Measurements from ENCODE around the gene CD300LD. TPM values are rescaled to one million over a fixed set of nuclear protein-coding genes. Genes with fewer than 3 reads are reported as not detected.

CD300LD gene
- polyA plus RNA-seq, 1 of the 3 experiments (the other 2 are of a cell fraction): not detected

DNA sequence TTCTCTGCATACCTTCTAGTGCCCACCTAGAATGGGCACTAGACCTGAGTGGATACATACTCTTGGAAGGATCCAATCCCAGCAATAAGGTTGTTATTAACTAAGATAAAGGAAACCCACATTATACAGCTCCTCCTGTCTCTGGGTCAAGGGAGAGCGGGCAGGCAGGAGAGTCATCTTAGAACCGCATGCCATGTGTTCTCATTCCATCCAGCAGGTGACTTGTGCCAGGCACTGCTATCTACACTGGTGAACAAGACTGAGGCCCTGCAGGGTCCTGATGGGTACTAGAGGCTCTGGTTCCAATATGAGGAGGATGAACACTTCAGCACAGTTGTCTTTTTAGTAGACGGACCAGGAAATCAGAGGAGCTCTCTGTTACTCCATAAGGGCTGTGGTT is 18.9 kb downstream of the CD300LD start:
- H3K4me1 ChIP-seq (ENCODE audit: control insufficient read depth in 1 of 2, insufficient read depth in 2 of 2, low read depth in 1 of 2, low read length in 1 of 2): no peaks in the 10 kb centered on the region
- no peaks in the 10 kb centered on the region for H3F3A ChIP-seq (replicated peaks; ENCODE audit: insufficient read depth)
- TF ChIP-seq EZH2phosphoT487 (IDR thresholded peaks at IDR 0.05; ENCODE audit: borderline replicate concordance, low read depth): no peak
- TF ChIP-seq FOXM1 (IDR thresholded peaks at IDR 0.05; ENCODE audit: low read depth): no peak
- TF ChIP-seq RXRA (IDR thresholded peaks at IDR 0.05; ENCODE audit: borderline replicate concordance, low read depth): no peak
- no peak for TF ChIP-seq RFX5 (IDR thresholded peaks at IDR 0.05; ENCODE audit: low read length)
- no peak for TF ChIP-seq MEF2A (IDR thresholded peaks at IDR 0.05; ENCODE audit: borderline replicate concordance, low read depth)
- TF ChIP-seq, protein P1, sequence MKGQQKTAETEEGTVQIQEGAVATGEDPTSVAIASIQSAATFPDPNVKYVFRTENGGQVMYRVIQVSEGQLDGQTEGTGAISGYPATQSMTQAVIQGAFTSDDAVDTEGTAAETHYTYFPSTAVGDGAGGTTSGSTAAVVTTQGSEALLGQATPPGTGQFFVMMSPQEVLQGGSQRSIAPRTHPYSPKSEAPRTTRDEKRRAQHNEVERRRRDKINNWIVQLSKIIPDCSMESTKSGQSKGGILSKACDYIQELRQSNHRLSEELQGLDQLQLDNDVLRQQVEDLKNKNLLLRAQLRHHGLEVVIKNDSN (IDR thresholded peaks at IDR 0.05; ENCODE audit: borderline replicate concordance, low read depth): no peak
- TF ChIP-seq, protein P2, sequence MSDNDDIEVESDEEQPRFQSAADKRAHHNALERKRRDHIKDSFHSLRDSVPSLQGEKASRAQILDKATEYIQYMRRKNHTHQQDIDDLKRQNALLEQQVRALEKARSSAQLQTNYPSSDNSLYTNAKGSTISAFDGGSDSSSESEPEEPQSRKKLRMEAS (IDR thresholded peaks at IDR 0.05; ENCODE audit: low read depth): no peak
- TF ChIP-seq, protein P3, sequence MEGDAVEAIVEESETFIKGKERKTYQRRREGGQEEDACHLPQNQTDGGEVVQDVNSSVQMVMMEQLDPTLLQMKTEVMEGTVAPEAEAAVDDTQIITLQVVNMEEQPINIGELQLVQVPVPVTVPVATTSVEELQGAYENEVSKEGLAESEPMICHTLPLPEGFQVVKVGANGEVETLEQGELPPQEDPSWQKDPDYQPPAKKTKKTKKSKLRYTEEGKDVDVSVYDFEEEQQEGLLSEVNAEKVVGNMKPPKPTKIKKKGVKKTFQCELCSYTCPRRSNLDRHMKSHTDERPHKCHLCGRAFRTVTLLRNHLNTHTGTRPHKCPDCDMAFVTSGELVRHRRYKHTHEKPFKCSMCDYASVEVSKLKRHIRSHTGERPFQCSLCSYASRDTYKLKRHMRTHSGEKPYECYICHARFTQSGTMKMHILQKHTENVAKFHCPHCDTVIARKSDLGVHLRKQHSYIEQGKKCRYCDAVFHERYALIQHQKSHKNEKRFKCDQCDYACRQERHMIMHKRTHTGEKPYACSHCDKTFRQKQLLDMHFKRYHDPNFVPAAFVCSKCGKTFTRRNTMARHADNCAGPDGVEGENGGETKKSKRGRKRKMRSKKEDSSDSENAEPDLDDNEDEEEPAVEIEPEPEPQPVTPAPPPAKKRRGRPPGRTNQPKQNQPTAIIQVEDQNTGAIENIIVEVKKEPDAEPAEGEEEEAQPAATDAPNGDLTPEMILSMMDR (IDR thresholded peaks at IDR 0.05): no peak
- no peak for TF ChIP-seq JUND (IDR thresholded peaks at IDR 0.05)
- TF ChIP-seq, protein P4, sequence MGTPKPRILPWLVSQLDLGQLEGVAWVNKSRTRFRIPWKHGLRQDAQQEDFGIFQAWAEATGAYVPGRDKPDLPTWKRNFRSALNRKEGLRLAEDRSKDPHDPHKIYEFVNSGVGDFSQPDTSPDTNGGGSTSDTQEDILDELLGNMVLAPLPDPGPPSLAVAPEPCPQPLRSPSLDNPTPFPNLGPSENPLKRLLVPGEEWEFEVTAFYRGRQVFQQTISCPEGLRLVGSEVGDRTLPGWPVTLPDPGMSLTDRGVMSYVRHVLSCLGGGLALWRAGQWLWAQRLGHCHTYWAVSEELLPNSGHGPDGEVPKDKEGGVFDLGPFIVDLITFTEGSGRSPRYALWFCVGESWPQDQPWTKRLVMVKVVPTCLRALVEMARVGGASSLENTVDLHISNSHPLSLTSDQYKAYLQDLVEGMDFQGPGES (IDR thresholded peaks at IDR 0.05; ENCODE audit: low read depth, low read length): no peak
- TF ChIP-seq SIN3A (IDR thresholded peaks at IDR 0.05; ENCODE audit: borderline replicate concordance, low read depth, low read length): no peak
- TF ChIP-seq, protein P5, sequence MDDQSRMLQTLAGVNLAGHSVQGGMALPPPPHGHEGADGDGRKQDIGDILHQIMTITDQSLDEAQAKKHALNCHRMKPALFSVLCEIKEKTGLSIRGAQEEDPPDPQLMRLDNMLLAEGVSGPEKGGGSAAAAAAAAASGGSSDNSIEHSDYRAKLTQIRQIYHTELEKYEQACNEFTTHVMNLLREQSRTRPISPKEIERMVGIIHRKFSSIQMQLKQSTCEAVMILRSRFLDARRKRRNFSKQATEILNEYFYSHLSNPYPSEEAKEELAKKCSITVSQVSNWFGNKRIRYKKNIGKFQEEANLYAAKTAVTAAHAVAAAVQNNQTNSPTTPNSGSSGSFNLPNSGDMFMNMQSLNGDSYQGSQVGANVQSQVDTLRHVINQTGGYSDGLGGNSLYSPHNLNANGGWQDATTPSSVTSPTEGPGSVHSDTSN (IDR thresholded peaks at IDR 0.05): no peak
- TF ChIP-seq NFIC (IDR thresholded peaks at IDR 0.05; ENCODE audit: borderline replicate concordance): no peak
- TF ChIP-seq GATA2 (CRISPR knock-in tag; IDR thresholded peaks at IDR 0.05): no peak
- no peak for TF ChIP-seq POLR2AphosphoS5 (IDR thresholded peaks at IDR 0.05; ENCODE audit: low read depth, low read length)
- TF ChIP-seq CHD2 (IDR thresholded peaks at IDR 0.05; ENCODE audit: low read length, partially characterized antibody): no peak
- no peak for TF ChIP-seq SMC3 (IDR thresholded peaks at IDR 0.05; ENCODE audit: low read depth, low read length)

More for the DNA sequence above, 18.9 kb downstream of the CD300LD start:
- Histone ChIP-seq H3K4me3 (ENCODE audit: low read depth in 2 of 2, low read length in 1 of 2) (no peak overlapping the region), H3K9me2 (no peaks in the 10 kb centered on the region), H3K4me2 (no peak overlapping the region), H2AFZ (ENCODE audit: low read depth) (no peak overlapping the region), H3K79me2 (ENCODE audit: insufficient read depth) (no peaks in the 10 kb centered on the region), H4K20me1 (ENCODE audit: insufficient read depth) (no peaks in the 10 kb centered on the region), H3K36me3 (replicated peaks in 1 of 2; ENCODE audit: control insufficient read depth in 1 of 2, insufficient read depth in 2 of 2, low read length in 1 of 2) (no peaks in the 10 kb centered on the region), H3K9ac (no peak overlapping the region), H3K27ac (ENCODE audit: low read depth in 2 of 2, low read length in 1 of 2) (no peak overlapping the region), H3K9me3 (no peaks in the 10 kb centered on the region), H3K27me3 (ENCODE audit: insufficient read depth) (no peaks in the 10 kb centered on the region)
- POLR2A ChIA-PET: no interaction called here
- no peak for DNase-seq
- 44% methylated on average over 3 of the region's 3 CpGs for WGBS (ENCODE audit: low lambda C conversion rate)
- CTCF ChIA-PET: interaction anchor here (0.9 to 8.2 kb wide), 8 partner anchors 7 to 289 kb away, joined by 3 to 72 read pairs (median 4); partner anchors contain the start of genes CD300H and RAB37
